HG03442 (cell line): ENCODE data around the gene DDT.
"Not testable (repeated sequence)": the region's sequence is repeated elsewhere in the genome, so short reads cannot be mapped to it uniquely, and the experiment has no call there.

Experiments used
- ATAC-seq: cut with Tn5 transposase; IDR thresholded peaks from one replicate; pipeline ENCODE4 v1.9.1; 2021; ENCODE audit warnings: mild to moderate bottlenecking, moderate library complexity; ENCODE audit not compliant: unreplicated experiment

The DDT gene

DNA sequence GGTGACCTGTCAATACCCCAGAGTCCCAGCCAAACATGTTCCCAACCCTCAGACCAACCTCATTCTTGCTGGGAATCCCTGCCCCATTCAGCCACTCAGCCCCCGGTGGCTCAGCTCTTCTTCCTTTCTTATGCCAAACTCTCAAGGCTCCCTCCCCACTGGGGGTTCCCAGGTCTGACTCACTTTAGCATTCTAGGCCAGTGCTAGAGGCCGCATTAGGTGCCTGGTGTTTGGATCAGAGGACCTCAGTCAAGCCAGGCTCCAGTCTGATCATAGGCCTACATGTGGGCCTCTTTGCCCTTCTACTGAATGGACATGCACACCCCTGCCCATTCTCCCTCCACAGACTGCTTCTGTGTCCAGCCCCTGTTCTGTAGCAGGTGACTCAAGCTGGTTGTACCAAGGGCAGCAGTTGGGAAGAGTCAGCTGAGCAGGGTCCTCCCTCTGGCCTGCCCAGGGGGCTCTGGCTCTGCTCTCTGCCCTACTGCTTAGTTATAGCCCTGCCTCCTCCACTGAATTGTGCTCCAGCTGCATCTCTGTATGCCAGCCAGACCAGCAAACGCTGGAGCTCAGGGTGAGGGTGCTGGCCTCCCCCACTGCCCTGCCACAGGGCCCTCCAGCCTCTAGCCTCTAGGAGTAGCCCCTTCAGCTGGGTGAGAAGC, 15.5 kb upstream of the DDT start:
- not testable (repeated sequence) for ATAC-seq

DNA sequence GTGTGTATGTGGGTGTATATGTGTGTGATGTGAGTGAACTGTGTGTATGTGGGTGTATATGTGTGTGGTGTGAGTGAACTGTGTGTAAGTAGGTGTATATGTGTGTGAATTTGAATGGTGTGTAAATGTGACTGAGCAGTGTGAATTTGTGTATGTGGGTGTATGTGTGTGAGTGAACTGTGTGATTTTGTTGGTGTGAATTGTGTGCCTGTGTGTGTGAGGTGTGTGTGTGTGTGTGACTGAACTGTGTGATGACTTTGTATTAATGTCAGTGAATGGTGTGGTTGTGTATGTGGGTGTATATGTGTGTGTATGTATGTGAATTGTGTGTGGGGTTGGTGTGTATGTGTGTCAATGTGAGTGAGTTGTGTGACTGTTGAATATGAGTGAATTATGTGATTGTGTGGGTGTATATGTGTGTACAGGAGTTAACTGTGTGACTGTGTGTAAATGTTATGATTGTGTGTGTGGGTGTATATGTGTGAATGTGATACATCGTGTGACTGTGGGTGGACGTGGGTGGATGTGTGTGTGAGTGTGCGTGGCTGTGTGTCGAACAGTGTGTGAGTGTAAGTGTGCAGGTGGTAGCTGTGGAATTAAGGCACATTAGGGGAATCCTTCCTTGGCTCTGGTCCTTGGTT, 12.4 kb upstream of the DDT start:
- not testable (repeated sequence) for ATAC-seq

- not testable (repeated sequence) for ATAC-seq
These were observed 11.8 kb upstream of the DDT start for GRCh38 chr22:23986089-23986488.

- ATAC-seq: no peak
These were observed 10.2 kb upstream of the DDT start for GRCh38 chr22:23984430-23984829.

GRCh38 chr22:23980567-23980966, 6.3 kb upstream of the DDT start:
- not testable (repeated sequence) for ATAC-seq

- ATAC-seq: not testable (repeated sequence)
These were observed 5.5 kb upstream of the DDT start, which contains the start of gene GSTT2 for GRCh38 chr22:23979557-23980240. Gene GSTT2 (plus strand): TSS chr22:23980134.

GRCh38 chr22:23977304-23977703, 3.1 kb upstream of the DDT start:
- not testable (repeated sequence) for ATAC-seq

GRCh38 chr22:23974836-23975352, 653 bp upstream of the DDT start:
- ATAC-seq: not testable (repeated sequence)

GRCh38 chr22:23971927-23972326, 2.3 kb downstream of the DDT start:
- ATAC-seq: not testable (repeated sequence)

GRCh38 chr22:23970816-23971486, 3.3 kb downstream of the DDT start:
- ATAC-seq: no peak

GRCh38 chr22:23970201-23970641, 4.0 kb downstream of the DDT start:
- ATAC-seq: no peak

- ATAC-seq: no peak
These were observed 5.2 kb downstream of the DDT start for GRCh38 chr22:23969071-23969470.

DNA sequence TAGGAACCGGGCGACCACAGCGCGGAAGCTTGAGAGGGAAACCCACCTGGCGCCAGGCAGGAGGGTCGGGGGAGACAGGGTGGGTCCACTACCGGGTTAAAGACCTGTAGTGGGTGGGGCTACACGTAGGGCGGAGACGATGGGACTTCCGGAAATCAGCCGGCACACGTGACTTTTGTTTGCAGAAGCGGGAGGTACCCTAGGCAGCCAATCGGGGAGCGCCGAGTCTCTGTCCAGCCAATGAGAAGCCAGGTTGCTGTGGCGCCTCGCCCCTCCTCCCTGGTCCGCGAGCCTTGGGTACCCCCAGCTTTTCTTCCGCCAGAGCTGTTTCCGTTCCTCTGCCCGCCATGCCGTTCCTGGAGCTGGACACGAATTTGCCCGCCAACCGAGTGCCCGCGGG, 7.7 kb downstream of the DDT start, which contains the start of gene DDTL:
TSS of gene DDTL (plus strand) at position 321 of the 400 bp plus-strand sequence. CDS start at position 348, 27 bp downstream.
- peak; percentile 85 for ATAC-seq

DNA sequence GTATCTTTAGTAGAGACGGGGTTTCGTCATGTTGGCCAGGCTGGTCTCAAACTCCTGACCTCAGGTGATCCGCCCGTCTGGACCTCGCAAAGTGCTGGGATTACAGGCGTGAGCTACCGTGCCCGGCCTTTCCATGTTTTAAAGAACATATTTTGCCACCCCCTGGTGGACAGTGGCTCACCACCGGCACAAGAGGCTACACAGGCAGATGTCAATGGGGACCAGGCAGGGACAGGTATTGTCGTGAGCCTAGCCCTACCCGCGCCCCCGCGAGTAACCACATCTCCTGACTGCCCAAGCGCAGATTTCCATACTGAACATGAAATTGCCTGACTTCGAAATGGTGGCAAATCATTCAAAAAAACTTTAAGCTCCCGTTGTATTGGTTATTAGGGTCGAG, 8.1 kb downstream of the DDT start:
- not testable (repeated sequence) for ATAC-seq

- ATAC-seq: not testable (repeated sequence)
These were observed 13.0 kb downstream of the DDT start, which contains the start of gene GSTT2B for GRCh38 chr22:23961084-23961771. Gene GSTT2B (minus strand): TSS chr22:23961195. CDS start chr22:23961131, 64 bp downstream.

- not testable (repeated sequence) for ATAC-seq
These were observed 17.8 kb downstream of the DDT start for GRCh38 chr22:23956301-23956900.

GRCh38 chr22:23955886-23956285, 18.4 kb downstream of the DDT start:
- not testable (repeated sequence) for ATAC-seq

DNA sequence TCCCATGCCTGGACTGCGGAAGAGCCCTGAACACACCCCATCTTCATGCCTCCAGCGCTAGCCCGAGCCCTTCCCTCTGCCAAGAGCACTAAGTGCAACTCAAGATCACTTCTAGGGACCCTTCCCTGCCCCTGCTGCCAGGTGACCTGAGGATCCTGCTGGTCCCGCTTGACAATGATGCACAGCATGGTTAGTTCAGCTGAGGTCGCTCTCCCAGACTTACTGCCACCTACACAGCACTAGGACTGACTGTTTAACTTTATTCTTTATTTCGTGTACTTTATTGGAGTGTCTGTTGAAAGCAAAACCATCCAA, 19.3 kb downstream of the DDT start:
- not testable (repeated sequence) for ATAC-seq

DNA sequence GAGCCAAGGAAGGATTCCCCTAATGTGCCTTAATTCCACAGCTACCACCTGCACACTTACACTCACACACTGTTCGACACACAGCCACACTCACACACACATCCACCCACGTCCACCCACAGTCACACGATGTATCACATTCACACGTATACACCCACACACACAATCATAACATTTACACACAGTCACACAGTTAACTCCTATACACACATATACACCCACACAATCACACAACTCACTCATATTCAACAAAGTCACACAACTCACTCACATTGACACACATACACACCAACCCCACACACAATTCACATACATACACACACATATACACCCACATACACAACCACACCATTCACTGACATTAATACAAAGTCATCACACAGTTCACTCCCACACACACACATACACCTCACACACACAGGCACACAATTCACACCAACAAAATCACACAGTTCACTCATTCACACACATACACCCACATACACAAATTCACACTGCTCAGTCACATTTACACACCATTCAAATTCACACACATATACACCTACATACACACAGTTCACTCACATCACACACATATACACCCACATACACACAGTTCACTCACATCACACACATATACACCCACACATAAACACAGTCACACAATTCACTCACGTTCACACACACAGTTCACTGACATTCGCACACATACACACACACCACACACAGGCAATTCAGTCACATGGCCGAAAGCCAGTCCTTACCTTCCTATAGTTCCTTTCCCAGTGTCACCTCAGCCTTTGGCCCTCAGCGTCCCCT, 19.8 kb downstream of the DDT start:
- not testable (repeated sequence) for ATAC-seq
